Measurements from ENCODE around the gene SRSF2.
"Not testable (repeated sequence)": the region's sequence is repeated elsewhere in the genome, so short reads cannot be mapped to it uniquely, and the experiment has no call there.

The SRSF2 gene

DNA sequence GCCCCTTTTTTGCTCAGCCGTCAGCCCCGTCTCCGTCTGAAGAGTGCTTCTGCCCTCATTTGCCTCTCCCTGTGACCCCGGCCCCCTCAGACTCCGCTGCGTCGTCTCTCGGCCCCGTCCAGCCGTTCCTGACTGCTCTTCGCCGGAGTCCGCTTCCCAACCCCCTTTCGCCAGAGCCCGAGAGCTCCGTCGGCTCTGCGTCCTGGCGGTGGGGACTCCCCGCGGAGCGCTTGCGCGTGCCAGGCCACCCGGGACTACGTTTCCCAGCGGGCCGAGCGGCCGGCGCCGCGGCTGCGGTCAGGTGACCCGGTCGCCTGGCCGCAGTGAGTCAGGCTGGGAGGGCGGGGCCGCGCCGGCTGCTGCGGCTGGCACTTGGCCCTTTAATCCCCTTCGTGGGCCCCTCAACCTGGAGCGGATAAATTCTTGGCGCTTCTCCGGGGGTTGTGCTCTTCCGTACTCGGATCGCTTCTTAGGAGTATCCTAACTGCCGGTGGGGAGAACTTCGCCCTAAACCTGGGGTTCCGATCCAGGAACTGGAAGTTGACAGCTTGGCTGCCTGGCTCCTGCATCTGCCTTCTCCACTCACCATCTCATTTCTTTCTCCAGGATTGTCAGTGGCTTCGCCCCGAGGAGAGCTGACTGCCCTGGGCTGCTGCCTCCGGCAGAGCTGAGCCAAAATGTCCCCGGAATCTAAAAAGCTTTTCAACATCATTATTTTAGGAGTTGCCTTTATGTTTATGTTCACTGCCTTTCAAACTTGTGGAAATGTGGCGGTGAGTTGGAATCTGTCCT is 741 bp upstream of the SRSF2 start, which contains the start of gene MFSD11:
MFSD11 (plus strand) TSS at position 444 of the 792 bp plus-strand sequence; CDS start at position 678, 234 bp downstream.
- peak; percentile 92 for DNase-seq

DNA sequence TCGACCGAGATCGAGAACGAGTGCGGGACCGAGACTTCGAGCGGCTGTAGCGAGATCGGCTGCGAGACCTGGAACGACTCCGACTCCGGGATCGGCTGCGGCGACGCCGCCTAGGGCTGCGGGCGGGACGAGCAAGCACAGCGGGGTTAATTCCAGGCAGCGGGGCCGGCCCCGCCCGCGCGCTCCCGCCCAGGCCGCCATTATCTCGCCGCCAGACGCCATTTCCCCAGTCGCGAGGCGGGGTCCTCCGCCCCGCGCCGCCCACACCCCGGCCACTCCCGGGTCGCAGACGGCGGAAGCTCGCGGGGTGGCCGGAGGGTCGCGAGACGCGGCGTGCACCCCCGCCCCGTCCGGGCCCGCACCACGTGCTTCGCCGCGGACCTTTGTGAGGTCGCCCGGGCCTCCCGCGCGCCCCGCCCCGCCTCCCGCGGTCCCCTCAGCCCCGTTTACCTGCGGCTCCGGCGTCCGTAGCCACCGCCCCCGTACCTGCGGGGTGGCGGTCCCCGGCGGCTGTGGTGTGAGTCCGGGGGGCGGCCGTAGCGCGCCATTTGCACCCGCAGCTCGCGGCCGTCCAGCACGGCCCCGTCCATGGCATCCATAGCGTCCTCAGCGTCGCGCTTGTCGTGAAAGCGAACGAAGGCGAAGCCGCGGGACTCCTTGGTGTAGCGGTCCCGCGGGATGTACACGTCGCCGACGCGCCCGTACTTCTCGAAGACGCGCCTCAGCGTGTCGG is 616 bp downstream of the SRSF2 start:
- DNase-seq = peak; percentile 71

DNA sequence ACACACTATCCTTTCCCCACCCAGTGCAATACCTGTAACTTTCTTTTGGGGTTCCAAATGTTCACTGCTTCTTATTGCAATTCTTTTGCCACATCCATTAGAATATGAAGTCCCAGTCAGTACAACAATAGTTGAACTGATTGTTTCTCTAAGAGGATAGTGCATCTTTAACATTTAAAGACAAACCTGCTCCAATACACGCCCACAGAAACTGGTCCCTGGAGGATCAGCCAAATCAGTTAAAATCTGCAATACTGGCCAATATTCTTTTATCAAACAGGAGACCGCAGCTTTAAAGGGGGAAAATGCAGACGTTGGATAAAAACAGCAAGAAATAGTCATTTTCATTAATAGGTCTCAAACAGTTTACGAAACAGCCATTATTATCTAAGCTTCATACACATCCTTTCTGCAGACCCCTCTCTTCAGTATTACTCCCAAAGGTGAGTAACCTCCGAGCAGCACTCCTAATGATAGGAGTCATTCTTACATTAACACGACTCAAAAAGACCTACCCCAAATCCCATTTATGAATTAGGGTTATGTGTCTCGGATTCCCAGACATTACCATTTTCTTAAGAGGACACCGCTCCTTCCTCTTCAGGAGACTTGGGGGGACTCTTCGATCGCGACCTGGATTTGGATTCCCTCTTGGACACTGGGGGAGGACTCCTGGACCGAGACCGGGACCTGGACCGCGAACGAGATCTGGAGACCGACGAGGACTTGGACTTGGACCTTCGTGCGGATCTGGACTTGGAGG is 1.4 kb downstream of the SRSF2 start:
- DNase-seq = no peak

DNA sequence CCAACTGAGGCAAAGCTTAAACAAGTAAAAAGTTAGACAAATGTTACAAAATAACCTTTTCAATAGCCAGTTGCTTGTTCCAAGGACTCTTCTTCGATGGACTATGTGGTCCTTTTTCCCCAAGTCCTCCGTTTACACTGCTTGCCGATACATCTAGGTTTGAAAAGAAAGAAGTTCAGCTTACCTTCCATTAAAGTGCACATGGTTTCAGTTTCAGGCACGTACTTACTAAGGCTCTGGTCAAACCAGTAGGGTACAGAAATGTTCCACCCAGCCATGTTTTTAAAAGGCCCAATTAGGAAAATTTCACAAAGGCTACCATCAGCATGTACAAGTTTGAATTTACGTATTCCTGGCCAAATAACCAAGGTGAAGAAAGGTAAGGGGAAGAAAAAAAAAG is 2.1 kb downstream of the SRSF2 start:
- no peak for DNase-seq

DNA sequence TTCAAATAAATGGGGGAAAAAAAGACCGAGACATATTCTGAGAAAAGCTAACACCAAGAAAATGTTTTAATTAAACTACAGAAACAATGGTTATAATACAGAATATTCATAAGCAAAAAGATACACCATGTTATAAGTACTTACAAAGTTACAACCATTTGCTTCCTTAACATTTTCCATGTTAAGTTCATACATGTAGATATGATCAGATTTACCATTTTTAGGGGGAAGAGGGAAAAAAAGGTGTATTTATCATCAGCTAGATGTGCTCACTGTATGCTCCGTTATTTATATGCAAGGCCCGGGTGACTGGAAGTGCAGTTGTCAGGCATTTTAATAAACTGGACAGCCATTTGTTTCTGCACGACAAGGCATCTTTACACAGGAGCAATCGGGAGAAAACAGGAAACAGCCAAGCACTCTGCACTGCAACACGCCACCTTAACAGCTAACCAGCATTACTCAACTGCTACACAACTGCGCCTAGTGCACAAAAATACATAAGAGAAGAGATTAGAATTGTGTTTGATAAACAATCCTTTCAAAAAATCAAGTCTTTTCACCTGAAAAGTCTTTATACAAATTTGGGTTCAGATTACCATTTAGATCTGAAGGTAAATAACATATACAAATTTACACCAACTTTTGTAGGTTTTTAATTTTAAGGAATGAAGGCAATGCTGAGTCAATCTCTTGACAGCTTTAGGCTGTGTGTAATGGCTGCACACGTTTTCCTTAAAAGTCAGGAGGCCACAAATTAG is 2.9 kb downstream of the SRSF2 start:
- DNase-seq = no peak

DNA sequence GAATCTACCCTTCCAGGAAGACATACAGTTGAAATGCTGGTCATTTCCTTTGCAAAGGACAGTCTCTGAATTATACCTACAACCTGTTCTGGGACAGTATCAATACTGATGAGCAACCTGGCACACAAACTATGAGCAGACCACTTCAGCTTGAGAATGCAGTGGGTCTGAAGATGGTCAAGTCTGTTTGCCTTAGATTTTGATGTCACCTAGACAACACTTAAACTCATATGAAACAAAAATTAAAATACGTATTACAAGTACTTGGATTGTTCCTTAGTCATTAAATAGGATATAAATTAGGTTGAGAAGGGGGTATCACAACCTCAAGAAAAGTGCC is 3.5 kb downstream of the SRSF2 start:
- no peak for DNase-seq

DNA sequence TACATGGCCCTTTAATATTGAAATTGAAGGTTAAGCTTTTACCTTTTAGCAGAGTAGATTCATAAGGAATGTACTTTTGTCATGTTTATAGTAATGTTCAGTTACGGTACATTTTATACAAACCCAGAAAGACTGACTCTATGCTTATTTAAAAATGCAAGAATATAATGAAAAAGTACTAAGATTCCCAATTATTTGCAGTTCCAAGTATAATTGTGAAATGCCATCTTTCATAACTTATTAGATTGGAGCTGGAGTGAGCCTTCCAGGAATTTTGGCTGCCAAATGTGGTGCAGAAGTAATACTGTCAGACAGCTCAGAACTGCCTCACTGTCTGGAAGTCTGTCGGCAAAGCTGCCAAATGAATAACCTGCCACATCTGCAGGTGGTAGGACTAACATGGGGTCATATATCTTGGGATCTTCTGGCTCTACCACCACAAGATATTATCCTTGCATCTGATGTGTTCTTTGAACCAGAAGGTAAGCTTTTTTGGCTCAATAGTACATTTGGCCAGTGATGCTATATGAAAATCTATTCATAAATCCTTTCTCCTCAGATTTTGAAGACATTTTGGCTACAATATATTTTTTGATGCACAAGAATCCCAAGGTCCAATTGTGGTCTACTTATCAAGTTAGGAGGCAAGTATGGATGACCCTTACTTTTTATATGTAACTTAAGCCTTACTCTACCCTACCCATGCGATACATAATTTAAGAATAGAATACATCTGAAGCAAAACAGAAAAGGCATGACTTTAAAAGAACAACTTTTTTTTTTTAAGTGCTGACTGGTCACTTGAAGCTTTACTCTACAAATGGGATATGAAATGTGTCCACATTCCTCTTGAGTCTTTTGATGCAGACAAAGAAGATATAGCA is 4.2 kb downstream of the SRSF2 start:
- no peak for DNase-seq

DNA sequence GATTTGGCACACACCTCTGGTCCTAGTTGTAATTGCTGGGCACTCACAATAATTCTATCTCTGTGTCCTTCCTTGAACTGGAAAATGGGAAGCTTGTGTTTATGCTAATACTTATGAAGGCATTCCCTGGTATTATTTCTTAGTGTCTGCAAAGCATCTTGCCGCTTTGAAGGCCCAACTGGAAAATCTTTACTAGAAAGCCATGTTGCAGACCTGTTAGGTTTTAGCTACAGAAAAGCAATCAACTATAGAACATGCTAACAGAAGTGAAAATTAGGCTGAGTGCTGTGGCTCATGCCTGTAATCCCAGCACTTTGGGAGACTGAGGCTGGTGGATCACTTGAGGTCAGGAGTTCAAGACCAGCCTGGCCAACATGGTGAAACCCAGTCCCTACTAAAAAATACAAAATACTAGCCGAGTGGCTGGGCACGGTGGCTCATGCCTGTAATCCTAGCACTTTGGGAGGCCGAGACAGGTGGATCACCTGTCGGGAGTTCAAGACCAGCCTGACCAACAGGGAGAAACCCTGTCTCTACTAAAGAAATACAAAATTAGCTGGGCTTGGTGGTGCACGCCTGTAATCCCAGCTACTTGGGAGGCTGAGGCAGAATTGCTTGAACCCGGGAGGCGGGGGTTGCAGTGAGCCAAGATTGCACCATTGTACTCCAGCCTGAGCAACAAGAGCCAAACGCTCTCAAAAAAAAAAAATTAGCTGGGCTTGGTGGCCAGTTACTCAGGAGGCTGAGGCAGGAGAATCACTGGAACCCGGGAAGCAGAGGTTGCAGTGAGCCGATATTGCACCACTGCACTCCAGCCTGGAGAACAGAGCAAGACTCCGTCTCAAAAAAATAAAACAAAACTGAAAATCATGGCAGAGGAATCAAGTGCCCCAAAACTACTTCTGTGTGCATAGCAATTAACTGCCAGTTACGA is 5.1 kb downstream of the SRSF2 start:
- DNase-seq = not testable (repeated sequence)

DNA sequence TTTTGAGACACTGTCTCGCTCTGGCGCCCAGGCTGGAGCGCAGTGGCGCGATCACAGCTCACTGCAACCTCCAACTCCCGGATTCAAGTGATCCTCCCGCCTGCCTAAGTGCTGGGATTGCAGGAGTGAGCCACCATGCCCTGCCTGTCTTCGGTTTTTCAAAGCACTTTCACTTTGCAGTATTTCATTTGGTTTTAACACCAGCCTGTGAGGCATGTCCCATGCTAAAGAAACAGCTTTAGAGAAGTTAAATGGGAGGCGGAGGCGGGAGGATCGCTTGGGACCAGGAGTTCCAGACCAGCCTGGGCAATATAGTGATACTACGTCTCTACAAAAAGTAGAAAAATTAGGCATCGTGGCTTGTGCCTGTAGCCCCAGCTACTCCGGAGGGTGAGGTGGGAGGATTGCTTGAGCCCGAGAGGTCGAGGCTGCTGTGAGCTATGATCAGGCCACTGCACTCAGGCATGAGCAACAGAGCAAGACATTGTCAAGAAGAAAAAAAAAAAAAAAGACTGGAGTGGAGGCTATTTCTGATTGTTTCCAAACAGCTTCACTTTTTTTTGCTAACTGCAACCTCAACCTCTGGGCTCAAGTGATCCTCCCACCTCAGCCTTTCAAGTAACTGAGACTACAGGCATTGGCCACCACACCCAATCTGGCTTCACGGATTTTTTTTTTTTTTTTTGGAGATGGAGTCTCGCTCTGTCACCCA is 9.2 kb downstream of the SRSF2 start:
- DNase-seq = no peak

DNA sequence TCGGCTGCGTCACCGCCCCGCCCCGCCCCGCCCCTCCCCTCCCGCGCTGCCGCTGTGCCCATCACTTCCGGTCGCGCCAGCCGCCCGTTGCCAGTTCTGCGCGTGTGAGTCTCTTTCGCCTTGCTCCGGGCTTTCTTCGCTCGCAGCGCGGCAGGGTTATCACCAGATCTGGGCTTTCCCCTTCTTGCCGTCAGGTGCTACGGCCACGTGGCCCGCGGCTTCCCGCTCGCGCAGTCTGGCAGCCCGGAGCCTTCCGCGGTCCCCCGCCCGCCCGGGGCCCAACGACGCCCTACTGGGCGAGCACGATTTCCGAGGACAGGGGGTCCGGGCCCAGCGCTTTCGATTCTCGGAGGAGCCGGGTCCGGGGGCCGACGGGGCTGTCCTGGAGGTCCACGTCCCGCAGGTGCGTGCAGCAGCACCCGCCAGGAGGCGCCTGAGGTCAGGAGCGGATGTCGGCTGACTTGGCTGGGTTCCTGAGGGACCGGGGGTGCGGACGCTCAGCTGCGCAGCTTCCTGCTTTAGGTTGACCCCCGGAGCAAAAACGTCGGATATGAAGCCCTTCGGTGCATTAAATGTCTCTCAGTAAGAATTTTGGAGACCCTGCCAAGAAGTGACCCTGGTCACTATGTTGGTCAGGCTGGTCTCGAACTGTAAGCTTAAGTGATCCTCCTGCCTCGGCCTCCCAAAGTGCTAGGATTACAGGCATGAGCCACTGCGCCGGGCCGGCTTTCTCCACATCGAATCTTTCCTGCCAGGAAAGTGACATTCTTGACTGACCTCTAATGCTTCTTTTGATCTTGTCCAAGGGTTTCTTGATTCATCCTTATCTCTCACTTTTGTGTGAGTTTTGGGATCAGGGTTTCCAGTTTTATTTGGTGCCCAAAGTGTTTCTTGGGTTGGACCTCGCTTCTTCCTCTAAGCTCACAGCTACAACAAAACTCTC is 10.1 kb downstream of the SRSF2 start, which contains the start of gene METTL23:
METTL23 (plus strand) TSS at position 64 of the 943 bp plus-strand sequence. CDS start 2,872 bp downstream, outside the sequence.
- DNase-seq = peak; percentile 85

DNA sequence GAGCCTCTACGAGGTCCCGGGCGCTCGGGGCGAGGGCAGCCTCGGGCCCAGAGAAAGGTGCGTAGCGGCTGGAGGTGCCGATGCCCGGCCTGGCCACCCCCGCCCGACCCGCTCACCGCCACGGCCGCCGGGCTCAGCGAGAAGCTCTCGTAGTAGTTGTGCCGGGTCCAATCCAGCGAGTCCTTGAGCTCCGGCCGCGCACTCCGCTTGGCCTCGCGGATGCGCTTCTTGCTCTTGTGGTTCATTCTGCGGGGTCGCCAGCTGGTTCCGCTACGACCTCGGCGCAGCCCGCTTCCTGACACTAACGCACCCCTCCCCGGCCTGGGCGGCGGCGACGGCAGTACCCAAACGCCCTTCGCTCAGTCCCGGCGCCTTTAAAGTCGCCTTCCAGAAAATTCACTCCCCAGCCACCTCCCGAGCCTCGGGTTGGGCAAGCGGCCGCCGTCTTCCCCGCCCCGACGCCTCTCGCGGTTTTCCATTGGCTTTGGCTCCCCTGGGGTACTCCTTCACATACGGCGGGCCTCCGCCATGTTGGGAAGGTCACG is 10.8 kb downstream of the SRSF2 start, which contains the start of gene JMJD6:
JMJD6 (minus strand) TSS at position 376 of the 545 bp plus-strand sequence; CDS start at position 245, 131 bp downstream.
- peak; percentile 95 for DNase-seq

DNA sequence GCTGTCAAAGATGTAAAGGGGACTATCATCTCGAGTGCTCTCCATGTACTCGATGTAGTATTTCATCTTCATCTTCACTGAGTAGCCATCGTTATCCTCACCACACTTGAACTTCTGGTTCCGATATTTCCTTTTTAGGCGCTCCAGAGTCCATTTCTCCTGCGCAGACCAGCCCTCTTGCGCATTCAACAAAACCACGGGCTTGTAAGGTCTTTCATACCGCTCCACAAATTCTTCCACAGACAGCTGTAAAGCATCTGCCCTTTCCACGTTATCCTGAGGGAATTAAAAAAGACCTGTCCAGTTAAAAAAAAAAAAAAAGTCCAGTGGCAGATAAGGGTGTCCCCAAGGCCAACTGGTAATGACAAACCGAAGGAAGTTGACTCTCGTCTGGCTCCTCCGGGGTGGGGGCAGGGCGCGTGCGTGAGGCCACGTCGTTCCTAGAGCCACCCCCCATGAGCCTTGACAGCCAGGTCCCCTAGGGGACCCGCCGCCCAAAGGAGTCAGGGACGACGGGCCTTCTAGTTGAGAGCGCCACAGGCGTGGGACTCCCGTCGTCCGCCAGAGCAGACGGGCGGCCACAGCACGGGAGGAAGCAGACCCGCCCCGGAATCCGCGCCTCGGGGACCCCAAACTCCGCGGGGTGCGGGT is 11.4 kb downstream of the SRSF2 start:
- peak; percentile 84 for DNase-seq

DNA sequence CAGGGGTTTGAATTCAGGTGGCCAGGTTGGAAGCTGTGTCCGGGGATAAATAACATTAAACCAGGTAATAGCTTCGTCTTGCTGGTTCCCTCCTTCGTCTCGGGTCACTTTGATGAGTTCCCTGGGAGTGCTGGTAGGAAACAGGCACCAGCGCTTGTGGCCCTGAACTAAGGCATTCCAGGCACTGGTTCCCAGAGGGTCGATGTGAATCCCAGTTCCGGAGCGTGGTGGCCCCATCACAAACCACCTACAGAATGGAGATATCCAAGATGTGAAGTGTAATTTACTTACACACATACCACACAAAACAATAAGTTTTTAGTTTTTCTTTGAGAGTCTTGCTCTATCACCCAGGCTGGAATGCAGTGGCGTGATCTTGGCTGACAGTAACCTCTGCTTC is 13.3 kb downstream of the SRSF2 start:
- no peak for DNase-seq

DNA sequence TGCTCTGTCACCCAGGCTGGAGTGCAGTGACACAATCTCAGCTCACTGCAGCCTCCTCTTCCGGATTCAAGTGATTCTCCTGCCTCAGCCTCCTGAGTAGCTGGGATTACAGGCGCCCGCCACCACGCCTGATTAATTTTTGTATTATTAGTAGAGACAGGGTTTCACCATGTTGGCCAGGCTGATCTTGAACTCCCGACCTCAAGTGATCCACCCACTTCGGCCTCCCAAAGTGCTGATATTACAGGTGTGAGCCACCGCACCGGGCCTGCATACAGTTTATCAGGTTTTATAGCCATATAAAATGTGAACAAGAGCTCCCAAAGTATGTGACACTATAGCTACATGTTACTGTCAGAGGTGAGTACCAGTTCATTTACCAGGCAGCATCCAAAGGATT is 14.2 kb downstream of the SRSF2 start:
- not testable (repeated sequence) for DNase-seq

DNA sequence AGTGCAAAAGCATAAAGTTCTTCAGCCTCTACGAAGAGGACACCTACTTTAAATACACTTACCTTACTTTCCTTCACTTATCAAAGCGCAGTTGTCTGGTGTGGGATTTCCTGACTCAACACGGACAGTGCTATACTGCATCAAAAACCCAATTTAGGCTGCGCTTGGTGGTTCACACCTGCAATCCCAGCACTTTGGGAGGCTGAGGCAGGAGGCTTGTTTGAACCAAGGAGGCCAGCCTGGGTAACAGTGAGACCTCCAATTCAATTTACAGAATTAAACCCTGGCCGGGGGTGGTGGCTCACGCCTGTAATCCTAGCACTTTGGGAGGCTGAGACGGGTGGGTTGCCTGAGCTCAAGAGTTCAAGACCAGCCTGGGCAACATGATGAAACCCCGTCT is 14.9 kb downstream of the SRSF2 start:
- DNase-seq = no peak

DNA sequence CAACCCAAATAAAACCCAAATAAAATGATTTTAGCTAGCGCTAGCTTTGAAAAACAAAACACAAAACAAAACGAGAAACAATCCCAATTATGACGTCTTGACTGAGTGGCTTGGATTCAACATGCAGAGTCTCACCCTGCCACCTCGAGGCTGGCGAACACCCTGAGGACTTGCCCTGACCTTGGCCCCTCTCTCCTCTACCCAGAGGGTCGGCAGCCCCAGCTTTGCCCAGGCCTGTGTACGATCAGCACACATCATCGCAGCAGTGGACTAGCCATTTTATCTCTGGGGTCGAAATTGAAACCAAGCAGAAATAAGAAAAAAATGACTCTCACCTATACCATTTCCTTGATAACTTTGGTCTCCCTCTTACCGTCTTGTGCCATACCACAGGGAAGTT is 15.7 kb downstream of the SRSF2 start:
- DNase-seq = no peak

DNA sequence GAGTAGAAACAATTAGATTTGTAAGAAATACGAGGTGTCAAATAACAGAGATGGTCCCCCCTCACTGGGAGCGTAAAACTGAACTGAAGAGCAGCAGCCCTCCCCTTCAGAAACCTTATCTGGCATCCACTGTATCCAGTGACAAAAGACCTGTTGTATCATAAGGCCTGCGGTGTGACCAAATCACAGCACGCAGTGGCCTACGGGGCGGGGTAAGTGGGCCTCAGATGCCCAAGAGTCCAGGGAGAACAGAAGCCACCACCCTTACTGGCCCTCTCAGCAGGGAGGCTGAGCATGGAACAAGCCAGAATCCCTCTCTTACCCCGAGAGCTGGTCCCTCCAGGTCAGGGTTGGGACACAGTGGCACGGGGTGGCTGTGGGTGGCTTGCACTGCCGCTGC is 16.2 kb downstream of the SRSF2 start:
- DNase-seq = no peak

DNA sequence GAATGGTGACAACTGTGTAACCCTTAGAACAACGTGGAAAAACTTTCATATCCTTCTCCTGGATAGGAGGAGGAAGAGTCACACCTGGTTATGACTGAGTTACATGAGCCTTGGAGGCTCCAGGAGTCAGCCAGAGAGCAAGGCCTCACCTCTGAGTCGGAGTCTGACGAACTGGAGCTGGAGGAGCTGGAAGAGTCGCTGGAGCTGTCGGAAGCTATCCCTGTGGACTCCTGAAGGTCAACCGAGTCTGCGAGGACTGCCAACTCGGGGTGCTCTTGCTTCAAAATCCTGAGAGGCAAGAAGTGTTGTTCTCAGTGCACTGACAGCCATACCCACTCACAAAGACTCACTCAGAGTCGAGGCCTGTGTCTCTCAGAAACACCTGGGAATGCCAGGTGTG is 16.9 kb downstream of the SRSF2 start:
- DNase-seq = no peak

Measured in stimulated activated CD8-positive, alpha-beta memory T cell treated with anti-CD3 and anti-CD28 coated beads, Interleukin-4, amount 100 ng/mL, for 48 hours (primary cell).